OCI-LY7 (cell line): ENCODE results near the gene DUSP9.

Experiments
- EZH2phosphoT487 ChIP-seq: fragments of 200-600 bp; sonication (generic); IDR thresholded peaks from 2 replicates; pipeline ENCODE4 v1.6.1; 2018; ENCODE audit warnings: low read depth, borderline replicate concordance, mild to moderate bottlenecking, mixed run types, antibody characterized with exemption, low read length, moderate library complexity, mixed read lengths
- TF ChIP-seq, protein P1 (sequence below): fragments of 200-600 bp; sonication (generic); conservative IDR thresholded peaks from 2 replicates; pipeline ENCODE4 v1.5.1; 2014; ENCODE audit warnings: mild to moderate bottlenecking, antibody characterized with exemption, low read length, moderate library complexity, mixed read lengths

DNA sequence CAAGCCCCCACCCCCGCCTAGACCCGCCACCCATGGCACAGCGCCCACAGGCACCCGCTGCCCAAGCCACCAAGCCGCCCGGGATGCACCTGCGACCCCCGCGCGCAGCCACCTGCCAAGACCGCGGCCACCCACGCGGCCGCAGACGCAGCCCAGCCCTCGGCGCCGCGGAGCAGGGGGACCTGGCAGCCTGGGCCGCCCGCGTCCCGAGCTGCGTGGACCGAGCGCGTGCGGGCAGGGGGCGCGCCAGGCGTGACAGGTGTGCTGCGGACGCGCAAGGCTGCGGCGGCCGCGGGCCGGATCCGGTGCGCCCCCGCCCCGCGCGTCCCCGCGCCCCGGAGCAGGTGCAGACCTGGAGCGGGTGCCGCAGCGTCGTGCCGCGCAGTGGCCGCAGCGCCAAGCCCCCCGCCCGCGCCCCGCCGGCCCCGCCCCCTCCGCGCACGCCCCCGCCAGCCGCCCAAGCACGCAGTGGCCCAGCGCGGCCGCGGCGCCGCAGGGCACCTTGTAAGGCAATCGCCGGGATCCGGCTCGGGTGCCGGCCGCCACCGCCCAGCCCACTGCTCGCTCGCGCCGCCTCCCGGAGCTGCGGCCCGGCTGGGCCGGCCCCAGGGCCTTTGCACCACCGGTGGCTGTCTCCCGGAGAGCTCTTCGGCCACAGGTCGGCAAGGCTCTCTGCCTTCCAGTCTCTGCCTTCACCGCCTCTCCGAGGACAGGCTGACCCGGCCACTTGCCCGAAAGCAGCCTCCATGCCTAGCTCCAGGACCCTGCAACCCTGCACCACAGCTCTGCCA, 26.6 kb downstream of the DUSP9 start, which contains the start of gene PNCK:
- TF ChIP-seq, protein P1, sequence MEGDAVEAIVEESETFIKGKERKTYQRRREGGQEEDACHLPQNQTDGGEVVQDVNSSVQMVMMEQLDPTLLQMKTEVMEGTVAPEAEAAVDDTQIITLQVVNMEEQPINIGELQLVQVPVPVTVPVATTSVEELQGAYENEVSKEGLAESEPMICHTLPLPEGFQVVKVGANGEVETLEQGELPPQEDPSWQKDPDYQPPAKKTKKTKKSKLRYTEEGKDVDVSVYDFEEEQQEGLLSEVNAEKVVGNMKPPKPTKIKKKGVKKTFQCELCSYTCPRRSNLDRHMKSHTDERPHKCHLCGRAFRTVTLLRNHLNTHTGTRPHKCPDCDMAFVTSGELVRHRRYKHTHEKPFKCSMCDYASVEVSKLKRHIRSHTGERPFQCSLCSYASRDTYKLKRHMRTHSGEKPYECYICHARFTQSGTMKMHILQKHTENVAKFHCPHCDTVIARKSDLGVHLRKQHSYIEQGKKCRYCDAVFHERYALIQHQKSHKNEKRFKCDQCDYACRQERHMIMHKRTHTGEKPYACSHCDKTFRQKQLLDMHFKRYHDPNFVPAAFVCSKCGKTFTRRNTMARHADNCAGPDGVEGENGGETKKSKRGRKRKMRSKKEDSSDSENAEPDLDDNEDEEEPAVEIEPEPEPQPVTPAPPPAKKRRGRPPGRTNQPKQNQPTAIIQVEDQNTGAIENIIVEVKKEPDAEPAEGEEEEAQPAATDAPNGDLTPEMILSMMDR = no peak
- no peak for TF ChIP-seq EZH2phosphoT487
